Stimulated activated naive CD8-positive, alpha-beta T cell treated with anti-CD3 and anti-CD28 coated beads, Interleukin-15, Interleukin-2, amounts not matched to agents 100 ng/mL and 50 ng/mL, for 24 hours (primary cell): ENCODE data around the gene METTL1.

ENCODE experiments used
- H3K27ac Mint-ChIP-seq: one replicate; pipeline ENCODE4 v1.8.0; 2021; ENCODE audit warnings: mild to moderate bottlenecking, mixed read lengths
- H3K27me3 Mint-ChIP-seq: one replicate; pipeline ENCODE4 v1.8.0; 2021; ENCODE audit warnings: mixed read lengths
- H3K36me3 Mint-ChIP-seq: one replicate; pipeline ENCODE4 v1.8.0; 2021; ENCODE audit warnings: low read depth, mixed read lengths
- H3K4me1 Mint-ChIP-seq: one replicate; pipeline ENCODE4 v1.8.0; 2021; ENCODE audit warnings: low read depth, mixed read lengths
- H3K4me3 Mint-ChIP-seq: one replicate; pipeline ENCODE4 v1.8.0; 2021; ENCODE audit warnings: mild to moderate bottlenecking, mixed read lengths
- H3K9me3 Mint-ChIP-seq: one replicate; pipeline ENCODE4 v1.8.0; 2021; ENCODE audit warnings: mixed read lengths

METTL1 gene

GRCh38 chr12:57743769-57744168, 28.1 kb downstream of the METTL1 start:
- H3K27ac Mint-ChIP-seq = peak overlapping the region; percentile 92
- H3K4me1 Mint-ChIP-seq = peaks cover 66% of the 10 kb centered on the region
- H3K36me3 Mint-ChIP-seq = peaks cover 34% of the 10 kb centered on the region
- peak overlapping the region; percentile 90 for H3K4me3 Mint-ChIP-seq
- no peaks in the 10 kb centered on the region for H3K9me3 Mint-ChIP-seq
- no peaks in the 10 kb centered on the region for H3K27me3 Mint-ChIP-seq

- Mint-ChIP-seq H3K27ac (peak overlapping the region; percentile 92), H3K27me3 (no peaks in the 10 kb centered on the region), H3K4me3 (peak overlapping the region; percentile 95), H3K36me3 (peaks cover 21% of the 10 kb centered on the region), H3K4me1 (peaks cover 63% of the 10 kb centered on the region), H3K9me3 (no peaks in the 10 kb centered on the region)
These were observed 29.8 kb downstream of the METTL1 start for GRCh38 chr12:57741844-57742738.

- Mint-ChIP-seq H3K4me1 (peaks cover 66% of the 10 kb centered on the region), H3K4me3 (peak overlapping the region; percentile 95), H3K36me3 (peaks cover 20% of the 10 kb centered on the region), H3K27me3 (no peaks in the 10 kb centered on the region), H3K9me3 (no peaks in the 10 kb centered on the region), H3K27ac (peak overlapping the region; percentile 92)
These were observed 30.5 kb downstream of the METTL1 start for GRCh38 chr12:57741413-57741789.

- H3K27ac Mint-ChIP-seq = peak overlapping the region; percentile 92
- peak overlapping the region; percentile 95 for H3K4me3 Mint-ChIP-seq
- H3K27me3 Mint-ChIP-seq = no peaks in the 10 kb centered on the region
- H3K4me1 Mint-ChIP-seq = peaks cover 63% of the 10 kb centered on the region
- H3K36me3 Mint-ChIP-seq = peaks cover 18% of the 10 kb centered on the region
- no peaks in the 10 kb centered on the region for H3K9me3 Mint-ChIP-seq
These were observed 31.1 kb downstream of the METTL1 start for GRCh38 chr12:57740656-57741412.

- peaks cover 16% of the 10 kb centered on the region for H3K36me3 Mint-ChIP-seq
- peak overlapping the region; percentile 64 for H3K4me3 Mint-ChIP-seq
- H3K27ac Mint-ChIP-seq = no peak overlapping the region
- H3K27me3 Mint-ChIP-seq = no peaks in the 10 kb centered on the region
- no peaks in the 10 kb centered on the region for H3K9me3 Mint-ChIP-seq
- peaks cover 56% of the 10 kb centered on the region for H3K4me1 Mint-ChIP-seq
These were observed 31.9 kb downstream of the METTL1 start for GRCh38 chr12:57739914-57740538.

- Mint-ChIP-seq H3K36me3 (peaks cover 23% of the 10 kb centered on the region), H3K27me3 (no peaks in the 10 kb centered on the region), H3K4me3 (peak overlapping the region; percentile 64), H3K4me1 (peaks cover 55% of the 10 kb centered on the region), H3K27ac (peak overlapping the region; percentile 71), H3K9me3 (no peaks in the 10 kb centered on the region)
These were observed 32.5 kb downstream of the METTL1 start for GRCh38 chr12:57739387-57739786.

GRCh38 chr12:57738661-57739237, 33.2 kb downstream of the METTL1 start, which contains the start of gene AGAP2:
TSS of gene AGAP2 (minus strand) at chr12:57738742. CDS start at chr12:57738246, 496 bp downstream.
- no peaks in the 10 kb centered on the region for H3K9me3 Mint-ChIP-seq
- H3K36me3 Mint-ChIP-seq = peaks cover 28% of the 10 kb centered on the region
- peak within 1 kb of the TSS; percentile 71 for H3K27ac Mint-ChIP-seq
- peaks cover 49% of the 10 kb centered on the region for H3K4me1 Mint-ChIP-seq
- H3K4me3 Mint-ChIP-seq = peak within 1 kb of the TSS; percentile 64
- H3K27me3 Mint-ChIP-seq = no peaks in the 10 kb centered on the region

GRCh38 chr12:57737467-57738460, 34.1 kb downstream of the METTL1 start:
- H3K27ac Mint-ChIP-seq = no peak overlapping the region
- no peak overlapping the region for H3K4me3 Mint-ChIP-seq
- peaks cover 47% of the 10 kb centered on the region for H3K4me1 Mint-ChIP-seq
- no peaks in the 10 kb centered on the region for H3K27me3 Mint-ChIP-seq
- no peaks in the 10 kb centered on the region for H3K9me3 Mint-ChIP-seq
- H3K36me3 Mint-ChIP-seq = peaks cover 38% of the 10 kb centered on the region

- Mint-ChIP-seq H3K4me3 (no peak overlapping the region), H3K4me1 (peaks cover 41% of the 10 kb centered on the region), H3K27me3 (no peaks in the 10 kb centered on the region), H3K27ac (no peak overlapping the region), H3K36me3 (peaks cover 45% of the 10 kb centered on the region), H3K9me3 (no peaks in the 10 kb centered on the region)
These were observed 35.0 kb downstream of the METTL1 start for GRCh38 chr12:57736741-57737466.

- H3K27ac Mint-ChIP-seq = no peak overlapping the region
- no peak overlapping the region for H3K4me3 Mint-ChIP-seq
- peaks cover 38% of the 10 kb centered on the region for H3K4me1 Mint-ChIP-seq
- H3K9me3 Mint-ChIP-seq = no peaks in the 10 kb centered on the region
- peaks cover 49% of the 10 kb centered on the region for H3K36me3 Mint-ChIP-seq
- no peaks in the 10 kb centered on the region for H3K27me3 Mint-ChIP-seq
These were observed 35.8 kb downstream of the METTL1 start for GRCh38 chr12:57735952-57736740.

- Mint-ChIP-seq H3K36me3 (peaks cover 55% of the 10 kb centered on the region), H3K4me3 (no peak overlapping the region), H3K27me3 (no peaks in the 10 kb centered on the region), H3K27ac (peak overlapping the region; percentile 70), H3K9me3 (no peaks in the 10 kb centered on the region), H3K4me1 (peaks cover 29% of the 10 kb centered on the region)
These were observed 36.6 kb downstream of the METTL1 start for GRCh38 chr12:57735198-57735855.

GRCh38 chr12:57734591-57734990, 37.3 kb downstream of the METTL1 start:
- Mint-ChIP-seq H3K4me3 (no peak overlapping the region), H3K4me1 (peaks cover 23% of the 10 kb centered on the region), H3K9me3 (no peaks in the 10 kb centered on the region), H3K36me3 (peaks cover 62% of the 10 kb centered on the region), H3K27ac (no peak overlapping the region), H3K27me3 (no peaks in the 10 kb centered on the region)
